ENCODE data around the gene SLC35F4.
"Not testable (repeated sequence)": the region's sequence is repeated elsewhere in the genome, so short reads cannot be mapped to it uniquely, and the experiment has no call there.

Gene SLC35F4

GRCh38 chr14:57865403-57866198 lies at the start of gene SLC35F4:
Gene SLC35F4 (minus strand): TSS chr14:57866092.
- no peak for DNase-seq (ENCODE audit: low spot score)

GRCh38 chr14:57909626-57910025 lies 43.7 kb upstream of the SLC35F4 start:
- no peak for DNase-seq (ENCODE audit: low spot score)

- DNase-seq (ENCODE audit: low spot score): no peak
Measured at GRCh38 chr14:57903954-57904353, 38.1 kb upstream of the SLC35F4 start.

GRCh38 chr14:57898837-57899572 lies 33.1 kb upstream of the SLC35F4 start:
- DNase-seq (ENCODE audit: low spot score): no peak

- no peak for DNase-seq (ENCODE audit: low spot score)
Measured at GRCh38 chr14:57897144-57897748, 31.4 kb upstream of the SLC35F4 start.

GRCh38 chr14:57889245-57889644 lies 23.4 kb upstream of the SLC35F4 start:
- no peak for DNase-seq (ENCODE audit: low spot score)

GRCh38 chr14:57884175-57884574 lies 18.3 kb upstream of the SLC35F4 start:
- DNase-seq (ENCODE audit: low spot score): no peak

GRCh38 chr14:57883061-57883460 lies 17.2 kb upstream of the SLC35F4 start:
- no peak for DNase-seq (ENCODE audit: low spot score)

GRCh38 chr14:57879516-57879915 lies 13.6 kb upstream of the SLC35F4 start:
- DNase-seq (ENCODE audit: low spot score): no peak

GRCh38 chr14:57875985-57876384 lies 10.1 kb upstream of the SLC35F4 start:
- DNase-seq (ENCODE audit: low spot score): no peak

GRCh38 chr14:57875296-57875695 lies 9.4 kb upstream of the SLC35F4 start:
- DNase-seq (ENCODE audit: low spot score): no peak

- no peak for DNase-seq (ENCODE audit: low spot score)
Measured at GRCh38 chr14:57871459-57872080, 5.7 kb upstream of the SLC35F4 start.

GRCh38 chr14:57870686-57871457 lies 5.0 kb upstream of the SLC35F4 start:
- DNase-seq (ENCODE audit: low spot score): no peak

GRCh38 chr14:57869617-57870016 lies 3.7 kb upstream of the SLC35F4 start:
- DNase-seq (ENCODE audit: low spot score): no peak

- no peak for DNase-seq (ENCODE audit: low spot score)
Measured at GRCh38 chr14:57866199-57866705, 360 bp upstream of the SLC35F4 start.

- DNase-seq (ENCODE audit: low spot score): no peak
Measured at GRCh38 chr14:57865066-57865402, 858 bp downstream of the SLC35F4 start.

- no peak for DNase-seq (ENCODE audit: low spot score)
Measured at GRCh38 chr14:57864659-57865058, 1.2 kb downstream of the SLC35F4 start.

GRCh38 chr14:57863471-57863870 lies 2.4 kb downstream of the SLC35F4 start:
- DNase-seq (ENCODE audit: low spot score): no peak

- DNase-seq (ENCODE audit: low spot score): not testable (repeated sequence)
Measured at GRCh38 chr14:57855666-57856065, 10.2 kb downstream of the SLC35F4 start.

- DNase-seq (ENCODE audit: low spot score): no peak
Measured at GRCh38 chr14:57854571-57854970, 11.3 kb downstream of the SLC35F4 start.

- DNase-seq (ENCODE audit: low spot score): no peak
Measured at GRCh38 chr14:57851354-57851753, 14.5 kb downstream of the SLC35F4 start.

GRCh38 chr14:57848786-57849185 lies 17.1 kb downstream of the SLC35F4 start:
- DNase-seq (ENCODE audit: low spot score): no peak
